CD4-positive, alpha-beta T cell treated with Interleukin-10 for 1 hour (primary cell): Measurements from ENCODE around the gene MARCHF10.

ENCODE experiments used
- DNase-seq: peaks from one replicate; pipeline ENCODE4 v3.0.0-alpha.2; 2020

MARCHF10 gene

GRCh38 chr17:62749926-62750325, 58.2 kb downstream of the MARCHF10 start:
- no peak for DNase-seq

DNA sequence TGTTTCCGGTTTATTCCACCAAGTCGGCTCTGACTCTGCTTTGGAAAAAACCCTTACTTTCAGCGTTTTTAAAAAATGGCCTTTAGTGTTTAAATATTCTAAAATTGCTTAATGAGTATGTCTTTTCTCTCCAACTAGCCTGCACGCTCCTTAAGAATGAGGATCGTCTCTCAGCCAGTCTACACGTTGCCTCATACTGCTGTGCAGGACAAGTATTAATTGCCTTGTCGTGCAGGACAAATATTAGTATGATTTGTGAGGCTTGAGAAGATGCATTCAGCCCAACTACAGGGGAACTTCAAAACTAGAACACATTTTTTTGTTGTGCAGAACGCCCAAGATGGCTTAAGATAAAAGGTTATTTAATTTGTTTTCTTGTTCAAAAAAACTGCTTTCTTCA, 61.2 kb downstream of the MARCHF10 start:
- no peak for DNase-seq

GRCh38 chr17:62745806-62746205, 62.3 kb downstream of the MARCHF10 start:
- no peak for DNase-seq

DNA sequence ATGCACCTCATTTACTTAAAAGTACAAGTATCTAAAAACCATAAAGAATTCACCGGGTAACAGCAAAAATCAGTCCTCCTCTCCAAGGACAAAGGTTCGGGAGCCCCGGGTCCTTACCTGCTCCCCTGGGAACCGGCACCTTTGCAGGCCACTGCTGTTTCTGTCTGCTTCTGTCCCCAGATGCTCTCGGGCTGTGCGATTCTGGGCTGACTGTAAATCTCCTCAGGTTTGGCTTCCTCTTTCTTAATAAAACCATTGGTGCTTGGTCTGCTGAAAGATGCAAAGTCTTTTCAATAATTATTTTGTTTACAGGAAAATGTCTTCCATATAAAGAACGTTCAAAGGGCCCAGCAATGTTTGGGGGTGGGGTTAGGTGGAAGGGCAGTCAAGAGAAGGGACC, 63.9 kb downstream of the MARCHF10 start:
- no peak for DNase-seq

DNA sequence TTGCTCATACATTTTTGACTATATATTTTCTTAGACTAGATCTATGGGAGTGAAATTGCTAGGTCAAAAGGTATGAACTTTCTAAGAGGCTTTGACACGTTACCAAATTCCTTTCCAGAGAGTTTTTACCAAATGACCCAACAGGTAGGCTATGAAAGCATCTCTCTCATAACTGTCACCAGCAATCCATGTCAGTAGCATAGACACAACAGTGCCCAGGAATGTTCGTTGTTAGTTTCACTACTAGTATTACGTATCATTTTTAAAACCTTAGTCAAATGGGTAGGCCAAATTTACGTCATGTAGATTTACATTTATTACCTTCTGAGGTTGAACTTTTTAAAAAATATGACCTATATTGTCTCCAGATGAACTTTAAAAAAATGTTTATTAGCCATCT, 66.8 kb downstream of the MARCHF10 start:
- no peak for DNase-seq

DNA sequence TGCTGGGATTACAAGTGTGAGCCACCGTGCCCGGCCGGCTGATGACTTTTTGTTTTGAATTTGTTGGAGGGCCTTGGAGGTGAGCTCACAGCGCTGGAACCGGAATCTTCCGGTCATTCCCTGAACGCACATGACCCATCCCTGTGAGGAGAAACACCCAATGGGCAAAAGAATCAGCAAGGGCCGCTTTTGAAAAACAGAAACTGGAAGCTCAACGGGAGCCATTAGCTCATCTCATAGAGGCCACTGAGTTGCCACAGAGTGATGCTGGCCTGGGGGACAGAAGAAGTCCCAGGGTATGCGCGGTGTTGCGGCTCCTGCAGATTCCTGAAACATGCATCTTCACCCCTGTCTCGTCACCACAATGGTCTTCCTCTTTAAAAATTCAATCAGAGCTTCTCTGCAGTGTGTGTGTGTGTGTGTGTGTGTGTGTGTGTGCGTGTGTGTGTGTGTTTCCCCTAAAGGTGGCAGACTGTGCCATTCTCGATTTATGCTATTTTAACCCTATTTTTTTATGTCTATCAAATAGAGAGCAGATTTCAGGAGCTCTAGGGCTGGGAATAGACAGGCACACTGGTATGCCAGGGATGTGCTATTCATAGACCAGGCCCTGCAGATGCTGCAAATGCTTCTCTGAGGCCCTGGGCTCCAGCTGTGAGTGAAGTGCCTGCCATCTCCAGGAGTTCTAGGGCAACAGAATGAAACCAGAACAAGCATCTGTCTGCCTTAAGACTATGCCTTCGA, 68.3 kb downstream of the MARCHF10 start:
- DNase-seq = no peak

- no peak for DNase-seq
These were observed 69.8 kb downstream of the MARCHF10 start for GRCh38 chr17:62738281-62738680.

- no peak for DNase-seq
These were observed 70.6 kb downstream of the MARCHF10 start for GRCh38 chr17:62737513-62737912.

DNA sequence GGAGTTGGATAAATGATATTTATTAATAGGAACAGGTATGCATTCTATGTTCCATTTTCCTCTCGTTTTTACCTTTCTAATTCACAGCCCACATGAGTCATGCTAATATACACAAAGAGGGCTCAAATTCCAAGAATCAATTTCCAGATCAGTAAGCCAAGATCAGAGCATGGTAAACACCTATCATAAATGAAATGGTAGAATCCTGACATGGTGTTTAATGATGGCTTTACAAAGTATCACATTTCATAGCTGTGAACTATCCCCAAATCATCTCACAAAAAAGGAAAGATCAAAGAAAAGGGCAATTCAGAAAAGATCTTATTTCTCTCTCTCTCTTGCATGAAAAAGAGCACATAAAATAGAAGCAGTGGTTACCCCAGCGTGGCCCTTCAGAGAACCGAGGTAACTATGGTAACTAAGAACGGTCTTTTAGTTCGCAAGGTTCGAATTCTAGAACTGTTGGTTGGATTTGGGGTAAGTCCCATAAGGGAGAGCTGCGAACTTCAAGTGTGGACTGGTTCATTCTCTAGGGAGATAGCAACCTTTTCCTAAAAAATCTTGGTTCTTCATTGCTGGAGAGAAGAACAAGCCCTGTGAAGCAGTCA, 73.0 kb downstream of the MARCHF10 start:
- DNase-seq = no peak

GRCh38 chr17:62732125-62732524, 76.0 kb downstream of the MARCHF10 start:
- no peak for DNase-seq

DNA sequence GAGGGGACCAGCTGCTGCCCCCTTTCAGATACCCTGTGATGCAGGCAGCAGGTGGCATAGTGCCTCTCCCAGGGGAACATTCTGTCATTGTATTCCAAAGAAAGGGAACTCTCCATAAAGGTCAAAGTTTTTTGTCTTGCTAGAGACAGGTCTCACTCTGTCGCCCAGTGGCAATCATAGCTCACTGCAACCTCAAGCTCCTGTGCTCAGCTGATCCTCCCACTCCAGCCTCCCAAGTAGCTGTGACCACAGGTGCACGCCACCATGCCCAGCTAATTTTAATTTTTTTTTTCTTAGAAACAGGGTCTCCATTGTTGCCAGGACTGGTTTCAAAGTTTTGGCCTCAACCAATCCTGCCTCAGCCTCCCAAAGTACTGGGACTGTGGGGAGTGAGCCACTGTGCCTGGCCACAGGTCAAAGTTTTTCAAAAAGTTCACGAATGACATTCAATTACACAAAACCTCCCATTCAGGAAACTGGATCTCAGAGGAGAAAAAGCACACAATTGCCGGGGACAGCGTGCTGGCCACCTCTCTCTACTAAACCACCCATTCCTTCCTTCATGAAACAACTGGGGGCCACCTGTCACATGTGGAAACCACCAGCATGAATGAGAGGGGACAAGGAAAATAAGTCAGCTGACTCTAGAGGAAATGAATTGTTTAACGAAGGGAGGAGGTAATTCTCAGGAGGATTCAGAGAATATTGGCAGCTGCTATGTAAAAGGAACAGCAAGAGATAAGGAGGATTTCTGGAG, 80.0 kb downstream of the MARCHF10 start:
- no peak for DNase-seq

- no peak for DNase-seq
These were observed 82.3 kb downstream of the MARCHF10 start for GRCh38 chr17:62725791-62726249.

GRCh38 chr17:62724398-62725146, 83.5 kb downstream of the MARCHF10 start:
- DNase-seq = peak; percentile 80

DNA sequence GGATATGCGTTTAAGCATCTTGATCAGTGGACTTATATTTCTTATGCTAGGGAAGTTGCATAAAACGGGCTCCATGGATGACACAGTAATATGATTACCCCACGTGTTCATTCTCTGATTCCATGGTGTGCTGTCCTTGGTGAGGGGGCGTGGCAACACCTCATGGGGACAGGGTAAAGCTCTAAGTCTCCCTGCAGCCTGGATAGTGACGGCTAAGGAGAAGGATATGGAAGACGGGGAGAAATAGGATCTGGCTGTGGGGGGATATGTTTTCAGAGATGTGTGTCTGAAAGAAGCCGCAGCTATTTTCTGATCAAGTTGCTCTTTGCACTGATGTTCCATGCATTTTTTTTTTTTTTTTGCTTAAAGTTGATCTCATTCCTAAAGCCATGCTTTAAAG, 84.3 kb downstream of the MARCHF10 start:
- DNase-seq = no peak

DNA sequence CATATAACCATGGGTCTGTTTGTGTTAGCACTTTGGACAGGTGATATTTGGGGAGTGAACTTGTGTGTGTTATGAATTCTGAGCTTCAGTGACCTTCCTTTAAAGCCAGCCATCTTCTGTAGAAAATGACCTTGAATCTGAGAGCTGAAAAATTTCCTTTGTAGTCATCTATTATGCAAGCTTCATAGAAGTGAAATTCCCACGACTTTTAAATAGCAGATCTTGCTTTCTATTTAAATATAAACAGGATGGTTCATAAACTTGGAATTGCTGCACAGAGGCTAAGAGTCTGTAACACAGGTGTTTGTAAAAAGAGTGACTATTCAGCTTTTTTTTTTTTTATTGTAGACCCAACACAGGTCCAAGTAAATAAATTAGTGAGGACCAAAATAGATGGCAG, 85.5 kb downstream of the MARCHF10 start:
- DNase-seq = no peak

DNA sequence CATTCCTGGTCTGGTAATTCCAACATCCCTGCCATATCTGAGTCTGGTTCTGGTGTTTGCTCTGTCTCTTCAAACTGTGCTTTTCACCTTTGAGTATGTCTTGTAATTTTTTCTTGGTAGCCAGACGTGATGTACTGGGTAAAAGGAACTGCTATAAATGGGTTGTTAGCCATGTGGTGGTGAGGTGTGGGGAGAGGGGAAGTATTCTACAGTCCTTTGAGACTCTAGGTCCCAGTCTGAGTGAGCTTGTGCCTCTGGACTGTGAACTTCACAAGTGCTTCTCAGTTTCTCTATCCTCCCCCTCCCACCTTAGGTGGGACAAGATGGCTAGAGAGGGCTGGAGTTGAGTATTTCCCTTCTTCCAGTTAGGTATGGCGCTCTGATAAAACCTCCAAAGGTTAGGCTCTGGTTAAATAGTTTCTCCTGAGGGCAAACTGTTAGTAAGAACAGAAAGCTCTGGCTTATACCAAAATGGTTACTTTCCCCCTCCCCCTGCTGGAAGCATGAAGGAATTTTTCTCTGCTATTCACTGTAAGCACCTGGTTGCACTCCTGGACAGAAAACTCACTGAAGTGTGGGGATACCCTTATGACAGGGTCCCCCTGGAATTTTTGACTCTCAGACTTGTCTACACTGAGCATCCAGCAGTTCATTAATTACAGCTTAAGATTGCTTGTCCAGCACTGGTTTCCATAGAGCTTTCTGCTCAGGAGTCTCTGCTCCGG, 87.8 kb downstream of the MARCHF10 start:
- peak; percentile 19 for DNase-seq

- DNase-seq = no peak
These were observed 88.5 kb downstream of the MARCHF10 start for GRCh38 chr17:62719586-62719985.

DNA sequence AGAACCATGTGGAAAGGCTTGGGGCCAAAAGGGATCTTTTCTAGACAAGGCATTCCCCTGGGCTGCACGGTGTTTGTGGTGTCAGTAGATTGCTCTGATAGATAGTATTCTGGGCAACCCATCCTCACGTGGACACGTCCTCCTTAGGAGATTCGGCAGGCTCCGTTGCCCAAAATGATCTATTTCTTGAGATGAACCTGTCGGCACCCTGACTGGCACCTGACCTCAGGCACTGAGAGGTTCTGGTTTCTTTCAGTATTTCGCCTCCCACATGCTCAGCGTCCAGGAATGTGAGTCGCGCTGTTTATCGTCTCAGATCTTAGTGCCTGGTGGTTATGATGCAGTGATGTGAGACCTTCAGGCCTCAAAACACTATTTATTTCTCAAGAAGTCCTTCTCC, 89.7 kb downstream of the MARCHF10 start:
- no peak for DNase-seq

DNA sequence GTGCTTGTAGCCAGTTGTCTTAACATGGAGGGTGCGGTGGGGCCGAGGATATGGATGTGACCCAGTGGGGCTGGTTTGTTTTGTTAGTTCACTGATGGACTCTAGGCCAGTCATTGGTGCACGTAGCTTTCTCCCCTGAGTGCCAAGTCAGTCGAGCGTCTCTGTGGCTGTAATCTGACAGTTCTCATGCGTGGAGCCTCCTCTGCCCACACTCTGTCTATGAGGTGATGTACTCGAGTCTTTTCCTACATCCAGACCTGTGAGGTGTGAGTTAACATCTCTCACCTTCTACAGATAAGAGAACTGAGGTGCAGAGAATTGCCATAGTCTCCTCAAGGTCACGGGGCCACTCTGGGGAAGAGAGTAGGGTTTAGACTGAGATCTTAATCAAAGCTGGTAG, 90.2 kb downstream of the MARCHF10 start:
- no peak for DNase-seq

DNA sequence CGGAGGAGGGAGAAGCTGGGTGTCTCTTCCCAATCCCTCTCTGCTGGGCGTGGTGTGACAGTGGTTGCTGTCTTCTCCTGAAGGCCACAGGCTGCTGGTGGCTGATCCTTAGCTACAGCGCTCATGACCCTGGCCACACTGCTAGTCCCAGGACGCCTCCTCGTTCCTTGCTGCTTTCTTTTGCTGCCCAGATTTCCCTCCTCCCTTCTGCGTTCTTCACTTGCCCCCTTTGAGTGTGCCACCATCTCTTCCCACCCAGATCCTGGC, 90.6 kb downstream of the MARCHF10 start:
- no peak for DNase-seq

DNA sequence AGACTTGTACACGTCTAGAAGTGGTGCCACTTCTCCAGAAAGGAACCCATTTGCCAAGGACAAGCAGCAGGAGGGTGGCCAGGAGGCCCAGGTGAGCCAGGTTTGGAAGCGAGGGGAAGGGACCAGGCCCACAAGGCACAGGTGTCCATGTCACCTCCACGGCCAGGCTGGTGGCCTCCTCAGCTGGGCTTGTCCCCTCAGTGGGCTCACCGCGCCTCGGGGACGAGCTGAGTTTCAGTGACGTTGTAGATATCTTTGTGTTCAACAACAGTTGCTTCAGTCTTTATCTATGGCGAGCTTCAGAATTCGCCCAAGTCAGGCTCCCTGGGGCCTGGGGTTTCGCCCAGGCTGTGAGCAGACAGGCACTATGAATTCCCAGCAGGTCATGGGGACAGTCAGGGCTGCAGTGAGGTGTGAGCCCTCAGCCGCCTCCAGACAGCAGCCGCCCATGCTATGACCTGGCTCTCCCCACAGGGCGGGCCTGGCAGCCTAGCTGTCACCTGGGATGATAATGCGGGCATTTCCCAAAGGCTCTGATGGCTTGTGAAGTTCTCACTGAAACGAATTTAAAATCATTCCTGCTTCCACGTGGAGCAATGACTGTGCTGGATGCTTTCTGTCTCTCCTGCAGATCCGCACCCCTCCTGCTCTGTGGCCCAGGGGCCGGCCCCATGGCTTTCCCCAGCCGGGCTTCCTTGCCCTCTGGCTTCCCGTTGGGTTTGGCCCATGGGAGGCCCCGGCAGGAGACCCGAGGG, 91.1 kb downstream of the MARCHF10 start:
- no peak for DNase-seq

- DNase-seq = no peak
These were observed 92.2 kb downstream of the MARCHF10 start for GRCh38 chr17:62715882-62716390.
